IPS-18c (cell line): ENCODE data around the gene CTIF.

Source experiments
- H3K4me3 ChIP-seq: 2 replicates; pipeline ENCODE4 v1.7.0; 2013; ENCODE audit warnings: low read depth, mild to moderate bottlenecking, low read length, moderate library complexity; ENCODE audit not compliant: insufficient read depth
- H3K9me3 ChIP-seq: one replicate; pipeline ENCODE4 v1.6.1; 2013; ENCODE audit warnings: mild to moderate bottlenecking, low read length, moderate library complexity; ENCODE audit not compliant: control insufficient read depth, insufficient read depth

Gene CTIF

DNA sequence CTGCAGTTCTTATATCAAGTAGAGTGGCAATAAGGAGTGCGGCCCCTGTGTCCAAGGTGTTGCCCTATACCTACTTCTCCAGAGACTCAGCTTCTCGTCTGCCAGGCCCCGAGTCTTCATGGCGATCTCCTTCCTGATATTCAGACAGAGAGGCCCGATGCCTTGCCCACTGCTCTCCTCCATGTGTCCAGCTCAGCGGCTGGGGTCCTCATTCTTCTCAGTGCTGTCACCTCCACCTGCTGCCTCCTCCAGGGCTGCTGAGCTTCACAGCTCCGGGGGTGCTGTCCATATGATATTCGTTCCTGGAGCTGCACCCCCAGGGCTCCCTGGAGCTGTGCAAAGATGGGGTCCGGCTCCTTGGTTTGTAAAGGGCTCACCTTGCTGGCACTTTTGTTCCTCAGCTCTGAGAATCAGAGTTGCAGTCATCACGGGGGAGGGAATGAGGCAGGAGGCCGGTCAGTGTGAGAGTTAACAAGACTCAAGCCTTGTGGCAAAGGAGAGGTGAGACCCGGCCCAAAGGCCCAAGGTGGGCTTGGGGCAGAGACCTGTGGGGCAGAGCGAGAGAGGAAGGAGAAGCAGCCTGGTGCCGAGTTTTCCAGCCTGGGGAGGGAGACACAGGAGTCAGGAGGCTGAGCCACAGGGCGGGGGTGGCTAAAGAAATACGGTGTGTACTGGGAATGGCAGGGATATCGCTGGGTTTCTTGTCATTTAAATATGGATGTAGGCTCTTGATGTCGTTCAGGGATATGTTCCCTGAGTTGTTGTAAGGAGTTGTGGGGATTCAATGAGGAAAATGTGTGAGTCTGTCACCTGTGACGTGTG, 120.6 kb downstream of the CTIF start:
- Histone ChIP-seq H3K4me3 (no peak overlapping the region), H3K9me3 (no peaks in the 10 kb centered on the region)

DNA sequence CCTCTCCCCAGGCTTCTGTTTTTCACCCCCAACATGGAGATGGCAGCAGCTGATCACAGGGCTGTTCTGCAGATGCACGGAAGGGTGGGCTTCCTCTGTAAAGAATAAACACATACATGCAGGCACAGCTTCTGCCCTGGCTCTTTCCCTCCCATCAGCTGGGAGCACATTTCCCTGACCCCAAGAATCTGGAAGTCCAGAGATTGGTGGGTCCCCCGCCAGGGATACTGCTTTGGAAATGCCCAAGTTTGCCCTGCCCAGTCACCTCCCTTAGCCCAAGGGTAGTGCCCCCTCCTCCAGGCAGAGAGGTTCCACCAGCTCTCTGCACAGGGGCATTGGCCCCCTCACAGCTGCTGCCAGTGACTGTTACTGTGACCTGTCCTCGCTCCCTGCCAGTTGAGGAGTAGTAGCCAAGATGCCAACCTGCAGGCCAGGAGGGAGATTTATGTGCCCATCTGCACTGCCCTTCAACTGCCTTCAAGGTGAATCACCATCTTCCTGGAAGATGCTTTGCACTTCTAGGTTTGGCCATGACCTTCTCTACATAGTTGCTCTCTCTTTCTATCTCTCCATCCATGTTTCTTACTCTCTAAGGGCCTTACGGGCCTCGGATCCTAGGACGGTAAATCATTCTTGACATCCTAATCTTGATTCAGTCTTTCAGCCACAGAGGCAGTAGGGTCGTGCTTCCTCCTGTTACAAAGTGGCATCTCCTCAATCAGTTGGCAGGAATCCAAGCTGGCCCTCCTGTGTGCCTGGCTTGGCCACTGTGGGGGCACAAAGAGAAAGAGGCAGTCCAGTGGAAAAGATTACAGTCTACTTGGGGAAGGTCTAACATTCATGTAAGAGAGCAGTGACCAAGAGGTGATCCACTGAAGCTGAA, 121.8 kb downstream of the CTIF start:
- Histone ChIP-seq H3K9me3 (no peaks in the 10 kb centered on the region), H3K4me3 (no peak overlapping the region)

DNA sequence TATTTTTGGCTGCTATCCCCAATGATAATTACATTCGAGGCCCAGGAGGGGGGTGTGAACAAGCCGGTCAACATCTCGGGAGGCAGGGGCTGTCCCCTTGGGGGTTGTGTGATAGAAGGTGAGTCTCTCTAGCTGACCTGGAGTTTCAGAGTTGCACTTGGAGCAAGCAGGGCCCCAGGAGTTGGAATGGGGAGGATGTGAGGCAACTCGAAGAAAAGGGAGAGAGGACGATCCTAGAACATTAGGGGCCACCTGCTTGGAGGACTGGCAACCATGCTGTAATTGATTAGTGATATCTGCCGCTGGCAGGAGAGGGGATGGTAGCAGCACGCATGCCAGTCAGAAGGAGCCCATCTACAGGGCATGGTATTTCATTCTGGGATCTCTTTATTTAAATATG, 122.6 kb downstream of the CTIF start:
- Histone ChIP-seq H3K4me3 (no peak overlapping the region), H3K9me3 (no peaks in the 10 kb centered on the region)

DNA sequence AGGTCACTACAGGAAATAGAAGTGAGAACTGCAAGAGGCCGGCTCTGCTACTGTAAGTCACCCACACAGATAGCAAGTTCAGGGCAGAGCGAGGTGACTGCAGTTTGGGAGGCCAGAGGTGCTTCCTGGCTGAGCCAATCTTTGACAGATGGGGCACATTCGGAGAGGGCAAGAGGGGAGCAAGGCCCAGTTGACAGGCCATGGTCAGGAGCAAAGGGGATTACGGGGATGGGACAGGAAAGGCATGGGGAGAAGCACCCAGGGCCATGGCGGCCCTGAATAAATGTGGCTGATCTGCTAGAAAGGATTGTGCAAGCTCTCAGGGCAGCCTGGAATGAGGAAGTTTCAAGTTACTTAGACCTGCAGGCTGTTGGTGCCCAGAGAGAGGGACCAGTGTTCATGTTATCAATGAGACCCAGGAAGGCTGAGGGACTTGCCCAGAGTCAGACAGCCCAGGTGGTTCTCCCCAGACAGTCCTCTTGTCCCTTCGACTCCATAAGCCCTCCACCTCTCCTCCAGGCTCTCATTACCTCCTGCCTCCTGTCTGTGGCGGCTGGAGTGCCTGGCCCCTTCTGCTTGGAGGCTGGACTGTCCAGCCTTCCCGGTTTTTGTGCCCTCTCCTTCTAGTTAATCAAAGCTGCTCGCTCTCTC, 123.3 kb downstream of the CTIF start:
- no peak overlapping the region for H3K4me3 ChIP-seq

DNA sequence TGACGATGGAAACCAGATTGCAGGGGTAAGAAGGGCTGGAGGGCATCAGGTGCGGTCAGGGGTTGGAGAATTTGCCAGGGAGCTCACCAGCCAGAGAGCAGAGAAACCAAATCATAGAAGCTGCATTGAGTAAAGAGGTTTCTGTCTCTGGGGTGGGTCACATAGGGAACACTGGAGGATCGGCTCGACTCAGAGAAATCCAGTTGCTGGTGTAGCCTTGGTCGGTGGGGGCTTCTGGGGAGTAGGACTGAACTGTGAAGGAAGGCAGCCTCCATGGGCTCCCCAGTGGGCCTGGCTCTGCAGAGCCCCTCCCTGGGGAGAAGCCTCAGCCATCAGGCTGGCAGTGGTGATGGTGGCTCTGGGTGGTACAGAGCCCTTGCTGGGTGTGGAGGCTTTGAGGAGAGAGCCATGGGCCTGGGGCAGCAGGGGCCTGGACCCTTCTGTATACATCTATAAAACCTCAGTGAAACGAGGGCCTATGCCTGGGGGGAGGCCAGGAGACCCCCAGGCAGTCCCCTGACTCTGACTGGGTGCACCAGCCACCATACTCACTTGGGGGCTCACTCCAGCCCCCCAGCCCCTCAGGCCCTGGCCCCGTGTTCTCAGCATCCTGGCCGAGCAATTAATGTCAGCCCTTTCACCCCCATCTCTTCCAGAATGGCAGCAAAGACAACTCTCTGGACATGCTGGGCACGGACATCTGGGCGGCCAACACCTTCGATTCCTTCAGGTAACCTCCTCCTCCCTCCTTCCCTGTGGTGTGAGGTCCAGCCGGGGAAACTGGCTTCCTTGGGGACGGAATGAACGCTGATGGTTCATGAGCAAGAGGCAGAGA, 124.5 kb downstream of the CTIF start:
- H3K9me3 ChIP-seq: no peaks in the 10 kb centered on the region
- no peak overlapping the region for H3K4me3 ChIP-seq

More for the DNA sequence above, 123.3 kb downstream of the CTIF start:
- H3K9me3 ChIP-seq: no peaks in the 10 kb centered on the region

DNA sequence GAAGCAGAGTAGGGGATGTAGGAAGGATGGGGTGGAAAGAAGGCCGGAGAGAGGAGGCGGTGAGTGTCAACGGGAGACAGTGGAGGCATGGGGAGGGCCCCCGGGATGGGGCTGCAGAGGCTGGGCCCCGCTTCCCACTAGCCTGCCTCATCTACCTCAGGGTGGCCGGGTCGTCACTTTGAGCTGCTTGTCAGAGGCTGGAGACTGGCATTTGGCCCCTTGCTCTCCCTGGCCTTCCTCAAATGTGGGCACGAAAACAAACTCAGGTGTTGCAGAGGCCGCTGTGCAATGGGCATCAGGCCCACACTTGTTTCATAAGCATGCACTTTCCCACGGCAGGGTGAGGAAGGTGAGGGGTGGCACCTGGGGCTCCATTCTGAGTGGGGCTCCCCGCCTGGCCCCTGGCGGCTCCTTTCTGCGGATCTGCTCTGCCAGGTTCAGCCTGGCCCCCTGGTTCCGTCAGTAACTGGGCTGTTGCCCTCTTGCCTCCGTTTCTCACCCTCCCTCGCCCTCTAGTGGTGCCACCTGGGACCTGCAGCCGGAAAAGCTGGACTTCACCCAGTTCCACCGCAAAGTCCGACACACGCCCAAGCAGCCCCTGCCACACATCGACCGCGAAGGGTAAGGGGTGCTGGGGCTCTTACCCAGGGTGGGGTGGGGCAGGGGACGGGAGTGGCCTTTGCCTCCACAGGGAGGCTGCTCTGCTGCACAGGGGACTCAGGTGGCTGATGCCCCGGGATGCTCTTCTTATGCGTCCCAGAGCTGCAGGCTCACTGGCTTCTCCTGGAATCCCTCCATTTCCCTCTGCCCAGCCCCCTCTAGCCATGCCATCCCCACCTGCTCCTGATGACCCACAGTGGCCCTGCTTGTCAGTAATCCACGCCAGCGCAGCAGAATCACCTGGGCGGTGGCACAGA, 125.4 kb downstream of the CTIF start:
- H3K9me3 ChIP-seq: no peaks in the 10 kb centered on the region

DNA sequence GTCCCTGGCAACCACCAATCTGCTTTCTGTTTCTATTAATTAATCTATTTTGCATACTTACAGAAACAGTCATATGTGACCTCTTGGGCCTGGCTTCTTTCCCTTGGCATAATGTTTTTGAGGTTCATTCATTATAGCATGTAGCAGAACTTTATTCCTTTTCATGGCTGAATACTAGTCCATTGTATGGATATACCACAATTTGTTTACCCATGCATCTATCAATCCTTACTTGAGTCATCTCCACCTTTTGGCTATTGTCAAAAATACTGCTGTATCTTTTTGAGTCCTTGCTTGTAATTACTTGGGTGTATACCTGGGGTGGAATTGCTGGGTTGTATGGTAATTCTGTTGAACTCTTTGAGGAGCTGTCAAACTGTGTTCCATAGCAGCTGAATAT, 126.8 kb downstream of the CTIF start:
- no peak overlapping the region for H3K4me3 ChIP-seq
- H3K9me3 ChIP-seq: no peaks in the 10 kb centered on the region

More for the DNA sequence above, 125.4 kb downstream of the CTIF start:
- no peak overlapping the region for H3K4me3 ChIP-seq

DNA sequence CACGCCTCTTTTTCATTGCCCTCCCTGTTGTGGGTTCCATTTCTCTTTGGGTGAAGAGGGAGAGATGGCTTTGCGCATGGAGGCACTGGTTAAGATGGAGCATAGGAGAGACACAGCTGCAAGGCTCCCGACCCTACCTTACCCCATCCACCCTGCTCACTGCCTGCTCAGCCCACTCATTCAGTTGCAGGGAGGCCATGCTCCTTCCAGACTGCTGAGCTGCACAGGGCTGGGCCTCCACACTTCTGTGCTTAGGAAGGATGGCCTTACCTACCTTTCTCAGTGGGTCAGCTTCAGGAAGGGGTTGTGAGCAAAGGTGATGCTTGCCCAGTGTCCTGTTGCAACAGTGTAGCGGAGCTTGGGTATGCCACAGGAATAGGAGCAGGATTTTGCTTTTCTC, 127.8 kb downstream of the CTIF start:
- Histone ChIP-seq H3K9me3 (no peaks in the 10 kb centered on the region), H3K4me3 (no peak overlapping the region)

DNA sequence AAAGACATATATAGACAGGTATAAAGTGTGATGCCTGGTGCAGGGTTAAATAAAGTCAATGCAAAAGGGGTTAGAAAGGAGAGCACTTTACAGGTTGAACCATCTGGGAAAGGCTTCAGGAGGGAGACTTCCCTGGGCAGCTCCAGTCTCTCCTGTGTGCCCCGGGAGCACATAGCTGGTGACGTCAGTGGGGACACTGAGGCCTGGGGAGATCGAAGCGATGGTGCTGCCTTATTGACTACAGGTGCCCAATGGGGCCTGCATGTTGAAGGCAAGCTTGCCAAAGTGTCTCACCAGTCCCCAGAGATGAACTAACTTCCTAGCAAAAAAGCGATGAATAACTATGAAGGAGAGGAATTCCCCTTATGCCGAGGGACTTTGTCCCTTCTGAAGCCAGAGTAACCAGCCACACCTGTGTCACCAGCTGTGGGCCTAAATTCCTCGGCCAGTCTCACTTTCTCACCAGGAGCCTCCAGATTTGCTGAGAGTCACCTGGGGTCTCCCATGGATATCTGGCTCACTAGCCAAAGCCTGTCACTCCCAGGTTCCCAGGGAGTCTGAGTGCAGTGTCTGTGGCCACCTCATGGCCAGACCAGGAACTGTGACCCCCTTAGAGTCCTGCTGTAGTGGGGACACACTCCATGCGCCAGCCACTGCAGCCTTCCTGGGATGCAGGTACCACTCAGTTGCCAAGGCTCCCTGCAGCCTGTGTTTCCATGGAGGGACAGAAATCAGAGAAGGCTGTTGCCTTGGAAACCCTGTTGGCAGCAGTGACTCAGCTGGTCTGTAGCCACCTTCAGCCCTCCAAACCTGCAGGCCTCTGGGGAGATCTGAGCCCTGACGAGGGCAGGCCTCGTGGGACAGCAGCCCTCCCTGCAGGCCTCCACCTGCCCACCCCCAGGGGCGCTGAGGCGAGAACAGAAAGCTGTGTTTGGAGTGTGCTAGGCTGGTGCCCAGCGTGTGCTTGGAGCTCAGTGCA, 128.7 kb downstream of the CTIF start:
- no peaks in the 10 kb centered on the region for H3K9me3 ChIP-seq
- no peak overlapping the region for H3K4me3 ChIP-seq

DNA sequence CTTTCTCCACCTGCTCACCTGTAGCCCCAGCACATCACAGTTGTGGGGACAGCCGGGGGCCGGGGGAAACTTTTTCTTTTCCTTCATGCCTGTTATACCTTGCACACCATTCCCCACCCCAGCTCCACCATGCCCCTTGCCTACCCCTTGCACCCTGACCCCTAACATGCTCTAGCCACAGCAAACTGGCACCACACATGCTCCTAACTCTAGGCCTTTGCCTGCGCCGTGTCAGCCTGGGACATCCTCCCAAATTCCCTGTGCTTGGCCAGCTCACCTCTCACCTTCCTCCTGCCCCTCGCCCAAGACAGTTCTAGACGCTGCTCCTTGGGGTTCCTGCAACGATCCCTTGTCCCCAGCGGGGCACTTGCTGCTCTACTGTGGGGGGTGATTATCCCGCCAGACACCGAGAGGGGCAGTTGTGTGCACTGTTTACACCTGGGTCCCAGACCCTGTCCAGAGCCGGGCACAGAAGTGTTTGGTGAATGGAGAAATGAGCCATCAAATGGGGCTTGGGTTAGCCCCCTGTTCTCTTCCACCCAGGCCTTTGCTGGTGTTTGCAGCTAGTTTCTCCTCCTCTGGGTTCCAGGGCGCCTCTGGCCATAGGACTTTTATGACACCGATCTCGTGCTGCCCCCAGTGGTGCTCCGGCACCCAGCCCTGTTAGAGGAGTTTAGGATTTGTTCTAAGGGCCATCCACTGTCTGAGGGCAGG, 129.8 kb downstream of the CTIF start:
- Histone ChIP-seq H3K9me3 (no peaks in the 10 kb centered on the region), H3K4me3 (no peak overlapping the region)

DNA sequence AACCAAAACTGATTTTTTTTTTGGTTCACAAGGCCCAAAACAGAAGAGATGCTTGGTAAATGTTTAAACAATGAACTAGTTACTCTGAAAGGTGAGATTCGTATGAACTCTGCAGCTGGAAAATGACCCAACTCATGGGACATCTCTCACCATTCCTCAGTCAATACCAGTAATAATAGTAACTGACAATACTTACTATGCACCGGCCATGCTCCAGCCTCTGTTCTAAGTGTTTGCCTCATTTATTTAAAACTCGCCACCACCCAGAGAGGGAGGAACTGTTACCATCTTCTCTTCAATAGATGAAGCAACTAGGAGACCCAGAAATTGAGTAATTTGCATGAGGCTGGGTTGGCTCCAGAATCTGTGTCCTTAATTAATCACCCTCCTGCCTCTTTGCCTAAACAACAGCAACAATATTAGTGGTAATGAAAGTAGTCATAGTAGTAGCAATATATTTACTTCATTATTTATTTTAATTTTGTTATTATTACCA, 130.4 kb downstream of the CTIF start:
- H3K9me3 ChIP-seq: no peaks in the 10 kb centered on the region
- no peak overlapping the region for H3K4me3 ChIP-seq

DNA sequence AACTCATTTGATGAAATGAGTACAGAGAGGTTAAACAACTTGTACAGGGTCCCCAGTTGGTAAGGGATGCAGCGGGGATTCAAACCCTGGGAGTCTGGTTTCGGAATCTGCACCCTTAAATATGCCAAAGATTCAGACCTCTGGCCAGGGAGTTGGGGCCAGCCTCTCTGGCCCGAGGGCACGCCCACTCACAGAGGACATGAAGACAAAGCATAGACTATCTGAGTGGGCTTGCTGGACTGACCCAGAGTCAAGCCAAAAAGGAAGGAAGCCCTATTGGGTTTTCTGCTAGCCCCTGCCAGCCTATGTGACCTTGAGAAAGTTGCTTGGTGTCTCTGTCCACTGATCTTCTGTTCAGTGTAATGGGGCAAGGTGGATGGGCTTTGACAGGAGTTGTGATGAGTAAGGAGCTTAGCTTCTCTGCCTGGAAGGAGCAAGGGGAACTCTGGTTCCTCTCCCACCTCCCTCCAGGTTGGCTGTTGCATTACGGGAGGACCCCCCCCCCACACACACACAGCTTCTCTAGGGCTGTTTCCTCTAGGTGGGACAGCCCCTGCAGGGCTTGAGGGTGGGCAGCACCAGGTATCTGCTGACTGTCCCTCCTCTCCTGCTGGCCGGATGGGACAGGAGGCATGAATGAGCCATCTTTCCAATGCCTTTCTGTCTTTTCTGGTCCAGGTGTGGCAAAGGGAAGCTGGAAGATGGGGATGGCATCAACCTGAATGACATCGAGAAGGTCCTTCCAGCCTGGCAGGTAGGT, 131.3 kb downstream of the CTIF start:
- H3K4me3 ChIP-seq: no peak overlapping the region
- no peaks in the 10 kb centered on the region for H3K9me3 ChIP-seq

DNA sequence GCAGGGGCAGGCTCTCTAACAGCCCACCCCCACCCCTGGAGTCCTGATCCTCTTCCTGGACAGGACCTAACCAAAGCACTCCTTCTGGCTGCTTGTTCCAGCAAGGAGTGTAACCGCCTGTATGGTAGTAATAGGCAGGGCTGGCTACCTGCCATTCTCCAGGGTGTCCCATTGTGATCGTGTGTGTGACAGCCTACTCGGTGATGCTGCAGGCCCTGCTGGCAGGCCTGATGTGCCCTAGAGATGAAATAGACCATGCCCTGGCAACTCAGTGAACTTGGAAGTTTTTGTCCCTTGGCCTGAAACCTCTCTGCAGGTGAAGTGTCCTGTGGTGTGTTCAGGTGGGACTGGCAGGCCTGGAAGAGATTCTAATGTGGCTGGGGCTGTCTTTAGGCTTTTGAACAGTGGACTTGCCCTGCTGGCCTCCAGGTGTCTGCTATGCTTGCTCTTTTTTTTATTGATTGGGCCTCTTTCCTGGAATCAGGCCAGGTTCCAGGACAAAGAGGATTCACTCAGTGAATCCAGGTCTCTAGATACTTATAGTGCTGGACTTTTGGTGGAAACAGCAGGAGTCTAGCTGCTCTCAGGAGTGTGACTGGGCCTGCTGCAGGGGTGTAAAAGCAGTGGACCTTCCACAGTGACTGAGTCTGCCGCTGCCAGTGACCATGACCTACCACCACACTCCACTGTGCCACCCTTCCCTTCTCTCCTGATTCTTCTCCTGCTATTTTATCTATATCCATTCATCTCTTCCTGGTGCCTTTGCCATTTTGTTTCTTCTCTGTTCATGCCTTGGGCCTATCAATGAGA, 132.1 kb downstream of the CTIF start:
- Histone ChIP-seq H3K4me3 (no peak overlapping the region; the same call in 1 of the 2 replicates), H3K9me3 (no peaks in the 10 kb centered on the region)
